ENCODE results near the gene TOP3B. TPM values are rescaled to one million over a fixed set of nuclear protein-coding genes. Genes with fewer than 3 reads are reported as not detected.

TOP3B gene
- total RNA-seq, 1 experiment from 2014 or later, result 68.6 TPM

- TF ChIP-seq STAT6 (CRISPR knock-in tag; conservative IDR thresholded peaks at IDR 0.05; ENCODE audit: low read depth) (no peak), TEAD4 (CRISPR knock-in tag; IDR thresholded peaks at IDR 0.05) (no peak), SMAD4 (CRISPR knock-in tag; IDR thresholded peaks at IDR 0.05) (no peak), ZNF425 (CRISPR knock-in tag; conservative IDR thresholded peaks at IDR 0.05) (no peak), ETV6 (CRISPR knock-in tag; IDR thresholded peaks at IDR 0.05) (no peak), ZMAT4 (CRISPR knock-in tag; IDR thresholded peaks at IDR 0.05) (no peak), PRRX2 (CRISPR knock-in tag; IDR thresholded peaks at IDR 0.05) (no peak), JUN (CRISPR knock-in tag; IDR thresholded peaks at IDR 0.05) (no peak), ZNF396 (CRISPR knock-in tag; IDR thresholded peaks at IDR 0.05; ENCODE audit: borderline replicate concordance) (no peak), ATF2 (CRISPR knock-in tag; IDR thresholded peaks at IDR 0.05; ENCODE audit: borderline replicate concordance, low read depth) (no peak), CBFB (CRISPR knock-in tag; IDR thresholded peaks at IDR 0.05; ENCODE audit: low read depth) (no peak), HMGXB4 (CRISPR knock-in tag; IDR thresholded peaks at IDR 0.05) (no peak)
Observed at GRCh38 chr22:22022255-22022840, 39.8 kb upstream of the TOP3B start (continued).

- no peak for DNase-seq (ENCODE audit: low spot score)
- POLR2A ChIA-PET, result no interaction called here
- ATAC-seq, result peak; percentile 34; the same call in 1 of the 2 replicates
- Mint-ChIP-seq H3K27me3 (ENCODE audit: low read depth) (peaks cover 91% of the 10 kb centered on the region), H3K4me3 (no peak overlapping the region), H3K27ac (no peak overlapping the region), H3K4me1 (peaks cover 51% of the 10 kb centered on the region), H3K9me3 (peaks cover 3% of the 10 kb centered on the region; the same call in 1 of the 2 replicates), H3K36me3 (no peaks in the 10 kb centered on the region)
- no peak for TF ChIP-seq JAZF1 (CRISPR knock-in tag; IDR thresholded peaks at IDR 0.05)
- no peak for TF ChIP-seq ETV6 (CRISPR knock-in tag; IDR thresholded peaks at IDR 0.05)
- TF ChIP-seq CDX4 (CRISPR knock-in tag; IDR thresholded peaks at IDR 0.05; ENCODE audit: borderline replicate concordance), result no peak
- TF ChIP-seq ZNF121 (CRISPR knock-in tag; IDR thresholded peaks at IDR 0.05), result no peak
- no peak for TF ChIP-seq CTCF (IDR thresholded peaks at IDR 0.05)
- CTCF ChIA-PET, result interaction anchor here (1.1 to 1.9 kb wide), 3 partner anchors 10 to 49 kb away, joined by 3 to 6 read pairs (median 4); no protein-coding TSS in a partner anchor
Observed at GRCh38 chr22:22021162-22021750, 38.7 kb upstream of the TOP3B start.
